Trophoblast cell (in vitro differentiated cells and primary cell): Measurements from ENCODE around the gene NOL6.

ENCODE experiments used
- DNase-seq, 2 donors: peaks; one replicate each; pipeline ENCODE4 v3.0.0-alpha.2; 2016
- H2AFZ ChIP-seq: 2 replicates; pipeline ENCODE4 v1.6.1; 2013; ENCODE audit warnings: low read length, moderate library complexity, mild to moderate bottlenecking; ENCODE audit not compliant: insufficient read depth, poor library complexity
- H2AK5ac ChIP-seq: 2 replicates; pipeline ENCODE4 v1.6.1; 2013; ENCODE audit warnings: mild to moderate bottlenecking, low read length
- H2BK120ac ChIP-seq: 2 replicates; pipeline ENCODE4 v1.6.1; 2013; ENCODE audit warnings: low read length, mild to moderate bottlenecking, moderate library complexity; ENCODE audit not compliant: insufficient read depth, poor library complexity
- H2BK12ac ChIP-seq: 2 replicates; pipeline ENCODE4 v1.6.1; 2013; ENCODE audit warnings: mild to moderate bottlenecking, low read length, moderate library complexity
- H2BK5ac ChIP-seq: 2 replicates; pipeline ENCODE4 v1.6.1; 2013; ENCODE audit warnings: low read length, low read depth, moderate library complexity, mild to moderate bottlenecking; ENCODE audit not compliant: poor library complexity
- H3K14ac ChIP-seq: 2 replicates; pipeline ENCODE4 v1.6.1; 2013; ENCODE audit warnings: mild to moderate bottlenecking, low read length
- H3K18ac ChIP-seq: 2 replicates; pipeline ENCODE4 v1.6.1; 2013; ENCODE audit warnings: mild to moderate bottlenecking, low read length
- H3K23ac ChIP-seq: 2 replicates; pipeline ENCODE4 v1.6.1; 2013; ENCODE audit warnings: low read length
- H3K27ac ChIP-seq: 2 replicates; pipeline ENCODE4 v1.5.1; 2013; ENCODE audit warnings: low read depth, mild to moderate bottlenecking, inconsistent platforms, low read length, moderate library complexity
- H3K27me3 ChIP-seq: 2 replicates; pipeline ENCODE4 v1.6.1; 2013; ENCODE audit warnings: inconsistent platforms, mild to moderate bottlenecking, low read length, moderate library complexity; ENCODE audit not compliant: insufficient read depth
- H3K36me3 ChIP-seq, 2 experiments: 1 replicate in 1 of 2; 2 replicates in 1 of 2; pipeline ENCODE4 v1.6.1; 2013; ENCODE audit warnings: low read length in 2 of 2, mild to moderate bottlenecking in 2 of 2, moderate library complexity in 1 of 2; ENCODE audit not compliant: insufficient read depth in 2 of 2, control insufficient read depth in 1 of 2
- H3K4ac ChIP-seq: 2 replicates; pipeline ENCODE4 v1.6.1; 2013; ENCODE audit warnings: low read depth, mild to moderate bottlenecking, low read length, moderate library complexity
- H3K4me1 ChIP-seq, 2 experiments: 1 replicate in 1 of 2; 2 replicates in 1 of 2; pipeline ENCODE4 v1.6.1; 2013; ENCODE audit warnings: low read length in 2 of 2, mild to moderate bottlenecking in 2 of 2, moderate library complexity in 1 of 2; ENCODE audit not compliant: insufficient read depth in 2 of 2, control insufficient read depth in 1 of 2
- H3K4me2 ChIP-seq: 2 replicates; pipeline ENCODE4 v1.6.1; 2013; ENCODE audit warnings: inconsistent platforms, mild to moderate bottlenecking, low read length, moderate library complexity
- H3K4me3 ChIP-seq: 2 replicates; pipeline ENCODE4 v1.5.1; 2013; ENCODE audit warnings: mild to moderate bottlenecking, low read depth, low read length, inconsistent platforms
- H3K79me1 ChIP-seq: one replicate; pipeline ENCODE4 v1.6.1; 2013; ENCODE audit warnings: low read length
- H3K79me2 ChIP-seq: 2 replicates; pipeline ENCODE4 v1.6.1; 2013; ENCODE audit warnings: low read length, mild to moderate bottlenecking; ENCODE audit not compliant: control insufficient read depth, insufficient read depth, poor library complexity
- H3K9ac ChIP-seq: 2 replicates; pipeline ENCODE4 v1.6.1; 2013; ENCODE audit warnings: mild to moderate bottlenecking, low read length
- H3K9me3 ChIP-seq: 2 replicates; pipeline ENCODE4 v1.6.1; 2013; ENCODE audit warnings: low read depth, mild to moderate bottlenecking, control low read depth, inconsistent platforms, low read length; ENCODE audit not compliant: insufficient read depth
- H4K12ac ChIP-seq: 2 replicates; pipeline ENCODE4 v1.6.1; 2013; ENCODE audit warnings: low read depth, mild to moderate bottlenecking, low read length, moderate library complexity
- H4K8ac ChIP-seq: 2 replicates; pipeline ENCODE4 v1.6.1; 2013; ENCODE audit warnings: low read depth, mild to moderate bottlenecking, low read length, moderate library complexity
- H4K91ac ChIP-seq: one replicate; pipeline ENCODE4 v1.6.1; 2013; ENCODE audit warnings: low read depth, mild to moderate bottlenecking, low read length, moderate library complexity
- WGBS: extraction: QIAGEN DNeasy Blood & Tissue Kit; methylation state at CpG from one replicate; pipeline ENCODE4 v1.1.7; 2013; ENCODE audit warnings: missing lambda C conversion rate; ENCODE audit not compliant: insufficient read length, insufficient coverage; ENCODE audit errors: extremely low coverage; 5-methylcytosine and 5-hydroxymethylcytosine counted together

The NOL6 gene

GRCh38 chr9:33442125-33442524 is 31.6 kb downstream of the NOL6 start:
- H3K23ac ChIP-seq: no peak overlapping the region
- H3K4me2 ChIP-seq: no peak overlapping the region
- no peak for DNase-seq
- no peak overlapping the region for H3K4me3 ChIP-seq
- no peaks in the 10 kb centered on the region for H3K36me3 ChIP-seq
- no peak overlapping the region for H4K8ac ChIP-seq
- H2BK12ac ChIP-seq: no peak overlapping the region
- H2BK120ac ChIP-seq: no peak overlapping the region
- WGBS: no CpG with 5 or more reads among the region's 15 CpGs
- peak overlapping the region; percentile 15 for H2AK5ac ChIP-seq
- no peaks in the 10 kb centered on the region for H3K79me1 ChIP-seq
- no peak overlapping the region for H2BK5ac ChIP-seq
- H4K91ac ChIP-seq: peak overlapping the region; percentile 13
- no peaks in the 10 kb centered on the region for H3K27me3 ChIP-seq
- H3K14ac ChIP-seq: no peak overlapping the region
- no peak overlapping the region for H3K27ac ChIP-seq
- peaks cover 12 to 18% of the 10 kb centered on the region in 2 experiments for H3K4me1 ChIP-seq
- no peaks in the 10 kb centered on the region for H3K79me2 ChIP-seq
- H3K9me3 ChIP-seq: no peaks in the 10 kb centered on the region
- no peak overlapping the region for H3K9ac ChIP-seq
- H3K18ac ChIP-seq: no peak overlapping the region
- H3K4ac ChIP-seq: no peak overlapping the region
- no peak overlapping the region for H4K12ac ChIP-seq
- H2AFZ ChIP-seq: no peak overlapping the region

GRCh38 chr9:33440609-33441008 is 33.1 kb downstream of the NOL6 start:
- Histone ChIP-seq H4K8ac (no peak overlapping the region), H3K4me2 (no peak overlapping the region), H2AFZ (no peak overlapping the region), H4K91ac (no peak overlapping the region), H3K4ac (no peak overlapping the region), H3K9ac (no peak overlapping the region), H3K23ac (no peak overlapping the region), H3K27ac (no peak overlapping the region), H3K79me2 (no peaks in the 10 kb centered on the region), H4K12ac (no peak overlapping the region), H3K36me3 (no peaks in the 10 kb centered on the region), H3K4me1 (peaks cover 22 to 23% of the 10 kb centered on the region in 2 experiments), H2BK5ac (no peak overlapping the region), H2AK5ac (no peak overlapping the region), H3K4me3 (no peak overlapping the region), H3K14ac (no peak overlapping the region), H2BK120ac (no peak overlapping the region), H3K18ac (no peak overlapping the region), H3K9me3 (no peaks in the 10 kb centered on the region), H3K79me1 (no peaks in the 10 kb centered on the region), H3K27me3 (no peaks in the 10 kb centered on the region), H2BK12ac (no peak overlapping the region)
- no peak for DNase-seq
- WGBS: no CpG with 5 or more reads among the region's 1 CpG

GRCh38 chr9:33440204-33440603 is 33.5 kb downstream of the NOL6 start:
- Histone ChIP-seq H3K79me2 (no peaks in the 10 kb centered on the region), H4K12ac (no peak overlapping the region), H3K23ac (no peak overlapping the region), H3K4ac (no peak overlapping the region), H3K14ac (no peak overlapping the region), H2AFZ (no peak overlapping the region), H3K27me3 (no peaks in the 10 kb centered on the region), H2BK12ac (no peak overlapping the region), H2BK120ac (no peak overlapping the region), H3K36me3 (no peaks in the 10 kb centered on the region), H3K18ac (no peak overlapping the region), H3K79me1 (no peaks in the 10 kb centered on the region), H4K8ac (no peak overlapping the region), H3K4me2 (no peak overlapping the region), H2BK5ac (no peak overlapping the region), H3K27ac (no peak overlapping the region), H2AK5ac (no peak overlapping the region), H3K4me3 (no peak overlapping the region), H3K9me3 (no peaks in the 10 kb centered on the region), H3K9ac (no peak overlapping the region), H4K91ac (no peak overlapping the region), H3K4me1 (peaks cover 23 to 25% of the 10 kb centered on the region in 2 experiments)
- no peak for DNase-seq
- WGBS: no CpG with 5 or more reads among the region's 7 CpGs

- H3K4ac ChIP-seq: no peak overlapping the region
- H2BK12ac ChIP-seq: no peak overlapping the region
- H4K8ac ChIP-seq: no peak overlapping the region
- H3K36me3 ChIP-seq: no peaks in the 10 kb centered on the region
- no peak overlapping the region for H2BK5ac ChIP-seq
- no peak overlapping the region for H3K4me2 ChIP-seq
- no peak overlapping the region for H2AK5ac ChIP-seq
- no peak for DNase-seq
- no peak overlapping the region for H2BK120ac ChIP-seq
- H3K27me3 ChIP-seq: no peaks in the 10 kb centered on the region
- no peak overlapping the region for H2AFZ ChIP-seq
- no CpG with 5 or more reads among the region's 6 CpGs for WGBS
- no peaks in the 10 kb centered on the region for H3K9me3 ChIP-seq
- no peak overlapping the region for H3K4me3 ChIP-seq
- no peak overlapping the region for H4K91ac ChIP-seq
- peaks cover 23 to 25% of the 10 kb centered on the region in 2 experiments for H3K4me1 ChIP-seq
- no peak overlapping the region for H3K27ac ChIP-seq
- H3K9ac ChIP-seq: no peak overlapping the region
- H3K79me2 ChIP-seq: no peaks in the 10 kb centered on the region
- H3K18ac ChIP-seq: no peak overlapping the region
- no peak overlapping the region for H3K14ac ChIP-seq
- no peak overlapping the region for H4K12ac ChIP-seq
- H3K23ac ChIP-seq: no peak overlapping the region
- H3K79me1 ChIP-seq: no peaks in the 10 kb centered on the region
Measured at GRCh38 chr9:33439731-33440130, 34.0 kb downstream of the NOL6 start.
